Peyer's patch (tissue), 4 donors: ENCODE results near the gene MXD4. TPM values are rescaled to one million over a fixed set of nuclear protein-coding genes. Genes with fewer than 3 reads are reported as not detected.

Source experiments
- DNase-seq, 3 donors: peaks; one replicate each; pipeline ENCODE4 v3.0.0-alpha.2; 2017 to 2019
- H3K27ac ChIP-seq, 4 donors: fragments of 200-600 bp; sonication (generic); one replicate each; pipeline ENCODE4 v1.5.1; 2016 to 2019
- H3K27me3 ChIP-seq, 2 donors: fragments of 200-600 bp; sonication (generic); one replicate each; pipeline ENCODE4 v1.5.1; 2019
- H3K36me3 ChIP-seq, 3 donors: fragments of 200-600 bp; sonication (generic); one replicate each; pipeline ENCODE4 v1.5.1; 2016 to 2019
- H3K4me1 ChIP-seq, 4 donors: fragments of 200-600 bp; sonication (generic); one replicate each; pipeline ENCODE4 v1.5.1; 2016 to 2019
- H3K4me3 ChIP-seq, 4 donors: fragments of 200-600 bp; sonication (generic); 1 replicate in 3 of 4; 2 replicates in 1 of 4; pipeline ENCODE4 v1.5.1; 2016 to 2019; ENCODE audit warnings: mild to moderate bottlenecking in 1 of 4
- H3K9me3 ChIP-seq, 4 donors: fragments of 200-600 bp; sonication (generic); one replicate each; pipeline ENCODE4 v1.5.1; 2016 to 2019; ENCODE audit warnings: mild to moderate bottlenecking in 1 of 4
- POLR2A ChIP-seq, 2 donors: fragments of 450-650 bp; IDR thresholded peaks; one replicate each; pipeline ENCODE4 v1.5.1; 2017; ENCODE audit warnings: antibody characterized with exemption in 2 of 2, mild to moderate bottlenecking in 2 of 2, moderate library complexity in 2 of 2
- total RNA-seq, 4 donors: library from RNA; depleted of rRNA; stranded (reverse); fragments of >200 nt; gene quantifications; one replicate each; pipeline ENCODE4 v1.1.0, GENCODE V29; 2016
- TF ChIP-seq, protein P1 (sequence below), 6 experiments: fragments of 450-650 bp in 4 of 6; fragments of 200-600 bp in 2 of 6; sonication (generic) in 1 of 6; IDR thresholded peaks; one replicate each; pipeline ENCODE4 v1.5.1; 2017 to 2019; ENCODE audit warnings: antibody characterized with exemption in 6 of 6, mild to moderate bottlenecking in 3 of 6, moderate library complexity in 1 of 6

The MXD4 gene, protein sequence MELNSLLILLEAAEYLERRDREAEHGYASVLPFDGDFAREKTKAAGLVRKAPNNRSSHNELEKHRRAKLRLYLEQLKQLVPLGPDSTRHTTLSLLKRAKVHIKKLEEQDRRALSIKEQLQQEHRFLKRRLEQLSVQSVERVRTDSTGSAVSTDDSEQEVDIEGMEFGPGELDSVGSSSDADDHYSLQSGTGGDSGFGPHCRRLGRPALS
- 10 to 100 TPM; 28.9 to 52.5 (median 44.0) TPM for total RNA-seq

GRCh38 chr4:2261853-2262144 lies at the start of gene MXD4:
MXD4 (minus strand) TSS chr4:2262109; CDS start chr4:2261980, 129 bp downstream.
- TF ChIP-seq, protein P1, sequence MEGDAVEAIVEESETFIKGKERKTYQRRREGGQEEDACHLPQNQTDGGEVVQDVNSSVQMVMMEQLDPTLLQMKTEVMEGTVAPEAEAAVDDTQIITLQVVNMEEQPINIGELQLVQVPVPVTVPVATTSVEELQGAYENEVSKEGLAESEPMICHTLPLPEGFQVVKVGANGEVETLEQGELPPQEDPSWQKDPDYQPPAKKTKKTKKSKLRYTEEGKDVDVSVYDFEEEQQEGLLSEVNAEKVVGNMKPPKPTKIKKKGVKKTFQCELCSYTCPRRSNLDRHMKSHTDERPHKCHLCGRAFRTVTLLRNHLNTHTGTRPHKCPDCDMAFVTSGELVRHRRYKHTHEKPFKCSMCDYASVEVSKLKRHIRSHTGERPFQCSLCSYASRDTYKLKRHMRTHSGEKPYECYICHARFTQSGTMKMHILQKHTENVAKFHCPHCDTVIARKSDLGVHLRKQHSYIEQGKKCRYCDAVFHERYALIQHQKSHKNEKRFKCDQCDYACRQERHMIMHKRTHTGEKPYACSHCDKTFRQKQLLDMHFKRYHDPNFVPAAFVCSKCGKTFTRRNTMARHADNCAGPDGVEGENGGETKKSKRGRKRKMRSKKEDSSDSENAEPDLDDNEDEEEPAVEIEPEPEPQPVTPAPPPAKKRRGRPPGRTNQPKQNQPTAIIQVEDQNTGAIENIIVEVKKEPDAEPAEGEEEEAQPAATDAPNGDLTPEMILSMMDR (IDR thresholded peaks at IDR 0.05): no peak
- TF ChIP-seq POLR2A (IDR thresholded peaks at IDR 0.05): peak in 1 of 2 donors; percentile 73
- no peak for DNase-seq
- Histone ChIP-seq H3K9me3 (no peaks in the 10 kb centered on the region), H3K4me3 (peak within 1 kb of the TSS; percentile 78 to 99 (median 94)), H3K27me3 (no peaks in the 10 kb centered on the region), H3K4me1 (peaks cover 0 to 55% (median 19%) of the 10 kb centered on the region in 4 donors), H3K27ac (peak within 1 kb of the TSS; percentile 95 to 99 (median 98)), H3K36me3 (peaks cover 0 to 13% (median 0%) of the 10 kb centered on the region in 3 donors)

DNA sequence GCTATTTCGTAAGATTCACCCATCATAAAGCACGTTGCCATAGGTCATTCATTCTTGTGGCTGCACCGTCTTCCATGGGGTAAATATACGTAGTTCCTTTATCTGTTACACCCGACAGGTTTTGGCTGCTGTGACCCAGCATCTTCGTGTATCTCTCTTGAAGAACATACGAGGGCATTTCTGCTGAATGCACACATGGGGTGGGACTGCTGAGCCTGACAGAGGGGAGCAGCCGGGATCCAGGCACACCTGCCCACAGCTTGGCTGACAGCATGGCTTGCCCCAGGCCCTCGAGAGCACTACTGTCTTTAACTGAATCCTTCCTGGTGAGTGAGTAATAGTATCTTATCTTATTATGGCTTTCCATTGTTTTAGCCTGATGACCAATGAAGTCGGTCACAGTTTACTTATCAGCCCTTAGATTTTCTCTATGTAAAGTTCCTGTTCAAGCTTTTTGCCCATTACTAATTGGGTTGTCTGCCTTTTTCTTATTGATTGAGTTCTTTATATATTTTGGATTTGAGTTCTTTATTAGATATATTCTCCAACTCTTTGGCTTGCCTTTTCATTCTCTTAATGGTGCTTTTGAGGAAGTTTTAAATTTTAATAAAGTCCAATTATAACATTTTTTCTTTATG lies 45.0 kb upstream of the MXD4 start:
- no peak overlapping the region for H3K4me3 ChIP-seq
- H3K9me3 ChIP-seq: no peaks in the 10 kb centered on the region
- peaks cover 0 to 4% (median 0%) of the 10 kb centered on the region in 3 donors for H3K36me3 ChIP-seq
- H3K27ac ChIP-seq: no peak overlapping the region
- no peaks in the 10 kb centered on the region for H3K27me3 ChIP-seq
- TF ChIP-seq POLR2A (IDR thresholded peaks at IDR 0.05): no peak
- TF ChIP-seq, protein P1 (IDR thresholded peaks at IDR 0.05): no peak
- DNase-seq: no peak
- H3K4me1 ChIP-seq: no peaks in the 10 kb centered on the region

- no peaks in the 10 kb centered on the region for H3K4me1 ChIP-seq
- no peak overlapping the region for H3K4me3 ChIP-seq
- peak in 2 of 3 donors; percentile 12 to 39 for DNase-seq
- no peaks in the 10 kb centered on the region for H3K27me3 ChIP-seq
- no peak overlapping the region for H3K27ac ChIP-seq
- no peak for TF ChIP-seq POLR2A (IDR thresholded peaks at IDR 0.05)
- TF ChIP-seq, protein P1 (IDR thresholded peaks at IDR 0.05): no peak
- H3K36me3 ChIP-seq: peaks cover 0 to 4% (median 0%) of the 10 kb centered on the region in 3 donors
- H3K9me3 ChIP-seq: no peaks in the 10 kb centered on the region
Observed at GRCh38 chr4:2305766-2306501, 44.0 kb upstream of the MXD4 start.

DNA sequence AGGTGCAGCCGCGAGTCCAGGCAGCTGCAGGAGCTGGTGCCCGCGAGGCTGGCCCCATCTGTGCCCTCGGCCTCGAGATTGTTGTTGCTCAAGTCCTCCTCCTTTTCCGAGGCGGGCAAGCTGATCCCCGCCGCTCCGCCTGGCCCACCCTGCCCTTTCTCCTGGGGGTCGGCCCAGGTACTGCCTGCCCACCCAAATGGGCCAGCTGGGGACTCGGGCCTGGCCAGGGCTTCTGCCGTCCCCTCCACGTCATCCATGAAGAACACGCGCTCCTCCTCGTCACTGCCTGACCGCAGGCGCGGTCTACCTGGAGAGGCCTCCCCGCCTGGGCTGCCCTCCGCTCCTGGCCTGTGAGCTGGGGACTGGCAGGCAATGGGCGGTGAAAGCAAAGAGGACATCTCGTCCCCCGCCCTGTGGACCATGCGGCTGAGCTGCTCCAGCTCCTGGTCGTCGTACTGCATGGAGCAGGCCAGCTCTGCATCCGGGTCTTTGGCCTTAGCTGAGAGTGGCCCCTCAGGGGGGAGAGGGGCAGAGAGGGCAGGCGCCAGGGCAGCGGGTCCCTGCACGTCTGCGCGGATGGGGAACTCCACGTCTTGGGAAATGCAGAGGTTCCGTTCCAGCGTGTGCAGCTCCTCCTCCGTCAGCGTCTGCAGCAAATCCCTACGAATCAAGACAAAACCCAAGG lies 43.1 kb upstream of the MXD4 start:
- Histone ChIP-seq H3K27me3 (no peaks in the 10 kb centered on the region), H3K4me3 (no peak overlapping the region), H3K9me3 (no peaks in the 10 kb centered on the region), H3K36me3 (peaks cover 0 to 12% (median 0%) of the 10 kb centered on the region in 3 donors), H3K27ac (no peak overlapping the region), H3K4me1 (no peaks in the 10 kb centered on the region)
- TF ChIP-seq, protein P1 (IDR thresholded peaks at IDR 0.05): no peak
- TF ChIP-seq POLR2A (IDR thresholded peaks at IDR 0.05): no peak
- DNase-seq: peak in 1 of 3 donors; percentile 6

- no peak for TF ChIP-seq POLR2A (IDR thresholded peaks at IDR 0.05)
- TF ChIP-seq, protein P1 (IDR thresholded peaks at IDR 0.05): no peak
- Histone ChIP-seq H3K4me3 (no peak overlapping the region), H3K9me3 (no peaks in the 10 kb centered on the region), H3K27me3 (no peaks in the 10 kb centered on the region), H3K36me3 (peaks cover 0 to 14% (median 0%) of the 10 kb centered on the region in 3 donors), H3K4me1 (no peaks in the 10 kb centered on the region), H3K27ac (no peak overlapping the region)
- DNase-seq: peak in 1 of 3 donors; percentile 7
Observed at GRCh38 chr4:2304321-2304876, 42.5 kb upstream of the MXD4 start.
